Vagina (tissue), 2 donors: ENCODE results near the gene JAG1.

ENCODE experiments used
- CTCF ChIP-seq, 3 experiments: fragments of 450-650 bp in 2 of 3; fragments of 200-600 bp in 1 of 3; sonication (generic) in 1 of 3; IDR thresholded peaks; one replicate each; pipeline ENCODE4 v1.5.1; 2017 to 2019; ENCODE audit warnings: antibody characterized with exemption in 3 of 3, mild to moderate bottlenecking in 2 of 3, moderate library complexity in 2 of 3
- POLR2AphosphoS5 ChIP-seq, 2 donors: sonication (generic); formaldehyde crosslinking; IDR thresholded peaks; one replicate each; pipeline ENCODE4 v1.9.0; 2017; ENCODE audit warnings: antibody characterized with exemption in 2 of 2, mild to moderate bottlenecking in 2 of 2, low read depth in 1 of 2; ENCODE audit not compliant: insufficient read depth in 1 of 2

DNA sequence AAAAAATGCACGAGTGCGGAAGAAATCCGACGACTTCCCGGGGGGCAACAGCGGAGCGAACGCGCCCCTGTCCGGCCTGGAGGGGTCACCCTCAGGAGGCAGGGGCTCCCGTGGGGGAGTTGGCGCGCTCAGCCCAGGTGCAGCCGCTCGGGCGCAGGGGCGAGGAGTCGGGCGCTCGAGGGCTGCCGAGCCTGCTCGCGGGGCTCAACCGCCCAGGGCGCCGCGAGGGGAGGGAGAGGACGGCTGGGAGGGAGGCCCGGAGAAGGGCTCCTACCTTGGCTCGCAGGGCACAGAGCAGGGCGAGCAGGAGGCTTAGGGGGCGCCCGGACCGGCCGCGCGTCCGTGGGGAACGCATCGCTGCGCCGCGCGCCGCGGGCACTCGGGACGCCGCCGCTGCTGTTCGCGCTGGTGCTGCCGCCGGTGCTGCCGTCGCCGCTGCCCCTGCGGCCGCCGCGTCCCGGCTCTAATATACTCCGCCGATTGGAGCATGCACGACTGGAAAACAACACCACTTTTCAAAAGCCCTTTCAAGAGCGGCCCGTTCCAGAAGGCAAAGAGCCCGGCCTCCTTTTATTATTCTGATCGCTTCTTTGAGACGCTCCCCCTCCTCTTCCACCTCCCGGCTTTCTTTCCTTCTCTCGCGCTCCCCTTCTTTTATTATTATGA, 490 bp downstream of the JAG1 start:
- TF ChIP-seq CTCF (IDR thresholded peaks at IDR 0.05) (no peak), POLR2AphosphoS5 (IDR thresholded peaks at IDR 0.05; ENCODE audit: insufficient read depth in 1 of 2, low read depth in 1 of 2) (no peak)
